Activated gamma-delta T cell (primary cell): ENCODE results near the gene SLC34A3.
"Not testable (repeated sequence)": the region's sequence is repeated elsewhere in the genome, so short reads cannot be mapped to it uniquely, and the experiment has no call there.

ENCODE experiments used
- DNase-seq: peaks from one replicate; lab custom pipeline; 2025; lab: John Stamatoyannopoulos, UW

Gene SLC34A3

GRCh38 chr9:137228968-137229896 lies 1.5 kb upstream of the SLC34A3 start:
- DNase-seq = no peak

GRCh38 chr9:137229903-137230704 lies 597 bp upstream of the SLC34A3 start:
- DNase-seq = no peak

- no peak for DNase-seq
Measured at GRCh38 chr9:137231372-137232039, 805 bp downstream of the SLC34A3 start.

- no peak for DNase-seq
Measured at GRCh38 chr9:137232101-137232500, 1.4 kb downstream of the SLC34A3 start.

GRCh38 chr9:137232510-137232909 lies 1.8 kb downstream of the SLC34A3 start:
- no peak for DNase-seq

- no peak for DNase-seq
Measured at GRCh38 chr9:137233143-137233980, 2.7 kb downstream of the SLC34A3 start.

GRCh38 chr9:137234055-137234697 lies 3.5 kb downstream of the SLC34A3 start:
- DNase-seq = no peak

- DNase-seq = no peak
Measured at GRCh38 chr9:137234758-137235423, 4.2 kb downstream of the SLC34A3 start.

- DNase-seq = no peak
Measured at GRCh38 chr9:137235424-137236237, 4.9 kb downstream of the SLC34A3 start.

- DNase-seq = peak; percentile 66
Measured at GRCh38 chr9:137236238-137236935, 5.7 kb downstream of the SLC34A3 start.

GRCh38 chr9:137236936-137237421 lies 6.3 kb downstream of the SLC34A3 start:
- no peak for DNase-seq

- no peak for DNase-seq
Measured at GRCh38 chr9:137237759-137238726, 7.3 kb downstream of the SLC34A3 start.

GRCh38 chr9:137239541-137240200 lies 9.0 kb downstream of the SLC34A3 start:
- DNase-seq = not testable (repeated sequence)

- peak; percentile 76 for DNase-seq
Measured at GRCh38 chr9:137240318-137240840, 9.7 kb downstream of the SLC34A3 start.

- peak; percentile 93 for DNase-seq
Measured at GRCh38 chr9:137240841-137241489, 10.3 kb downstream of the SLC34A3 start, which contains the start of gene TUBB4B. Gene TUBB4B (plus strand): TSS chr9:137241287. CDS start chr9:137241361, 74 bp downstream.
